T-cell (primary cell): ENCODE results near the gene GRID1. TPM values are rescaled to one million over a fixed set of nuclear protein-coding genes. Genes with fewer than 3 reads are reported as not detected.

Source experiments
- ATAC-seq, 4 experiments: fragments of 200-7000 bp in 3 of 4; fragments of 150-1000 bp in 1 of 4; cut with Tn5 transposase; replicated peaks in 1 of 4; 1 replicate in 3 of 4; 2 replicates in 1 of 4; pipeline ENCODE4 v1.10.0; 2021; ENCODE audit warnings: moderate library complexity in 3 of 4, mild to moderate bottlenecking in 2 of 4, moderate number of reproducible peaks in 1 of 4
- CTCF ChIA-PET, 2 donors: fragments of 300-600 bp; sonication (Branson Sonifier 250); formaldehyde crosslinking; loops; one replicate each; lab custom pipeline; 2022; ENCODE audit warnings: antibody characterized with exemption in 2 of 2; lab: Charles Lee
- POLR2A ChIA-PET, 2 donors: fragments of 300-600 bp; sonication (Branson Sonifier 250); formaldehyde crosslinking; loops; one replicate each; lab custom pipeline; 2022; ENCODE audit warnings: antibody characterized with exemption in 2 of 2; lab: Charles Lee
- DNase-seq, 35 experiments: peaks; one replicate each; pipeline versions ENCODE4 v3.0.0 to v3.0.0-alpha.2; 2013 to 2023
- H3K27ac ChIP-seq: one replicate; pipeline ENCODE4 v1.5.1; 2013; ENCODE audit warnings: low read length
- H3K27me3 ChIP-seq, 2 experiments: replicated peaks in 1 of 2; 1 replicate in 1 of 2; 2 replicates in 1 of 2; pipeline versions ENCODE4 v1.6.1 to v1.7.0; 2013; ENCODE audit warnings: low read length in 1 of 2, mixed read lengths in 1 of 2; ENCODE audit not compliant: control insufficient read depth in 2 of 2, insufficient read depth in 2 of 2; ENCODE audit errors: extremely low read depth in 1 of 2
- H3K36me3 ChIP-seq, 2 donors: 1 replicate in 1 of 2; 2 replicates in 1 of 2; pipeline versions ENCODE4 v1.6.1 to v1.7.0; 2013; ENCODE audit warnings: low read length in 1 of 2; ENCODE audit not compliant: control insufficient read depth in 2 of 2, insufficient read depth in 1 of 2; ENCODE audit errors: extremely low read depth in 1 of 2
- H3K4me1 ChIP-seq, 2 experiments: 1 replicate in 1 of 2; 2 replicates in 1 of 2; pipeline versions ENCODE4 v1.6.1 to v1.7.0; 2013; ENCODE audit warnings: low read length in 2 of 2, mixed read lengths in 1 of 2; ENCODE audit not compliant: insufficient read depth in 2 of 2, control insufficient read depth in 1 of 2; ENCODE audit errors: extremely low read depth in 1 of 2
- H3K4me3 ChIP-seq, 2 donors: 1 replicate in 1 of 2; 2 replicates in 1 of 2; pipeline versions ENCODE4 v1.5.1 to v1.7.0; 2013; ENCODE audit warnings: mild to moderate bottlenecking in 2 of 2, low read length in 1 of 2, moderate library complexity in 1 of 2; ENCODE audit not compliant: control insufficient read depth in 1 of 2; ENCODE audit errors: extremely low read depth in 1 of 2
- H3K9me3 ChIP-seq: 2 replicates; pipeline ENCODE4 v1.7.0; 2013
- H3K27ac Mint-ChIP-seq, 2 donors: one replicate each; pipeline ENCODE4 v1.8.0; 2020 to 2021; ENCODE audit warnings: mild to moderate bottlenecking in 2 of 2, mixed read lengths in 2 of 2
- H3K27me3 Mint-ChIP-seq, 2 donors: one replicate each; pipeline ENCODE4 v1.8.0; 2021 to 2022; ENCODE audit warnings: mixed read lengths in 2 of 2
- H3K36me3 Mint-ChIP-seq: one replicate; pipeline ENCODE4 v1.8.0; 2021; ENCODE audit warnings: mixed read lengths
- H3K4me1 Mint-ChIP-seq, 3 donors: one replicate each; pipeline ENCODE4 v1.8.0; 2020 to 2022; ENCODE audit warnings: mixed read lengths in 3 of 3, mild to moderate bottlenecking in 1 of 3
- H3K4me3 Mint-ChIP-seq, 3 donors: one replicate each; pipeline ENCODE4 v1.8.0; 2020 to 2022; ENCODE audit warnings: mild to moderate bottlenecking in 3 of 3, mixed read lengths in 3 of 3, moderate library complexity in 3 of 3
- H3K9me3 Mint-ChIP-seq, 3 donors: one replicate each; pipeline ENCODE4 v1.8.0; 2020 to 2022; ENCODE audit warnings: mixed read lengths in 3 of 3
- WGBS: methylation state at CpG from one replicate; pipeline ENCODE4 v1.1.5; 2013; ENCODE audit warnings: missing lambda C conversion rate; ENCODE audit not compliant: insufficient coverage; 5-methylcytosine and 5-hydroxymethylcytosine counted together
- total RNA-seq, 35 experiments: library from RNA in 6 of 35; stranded (reverse) in 6 of 35; fragments of 120-200 nt in 1 of 35; gene quantifications; one replicate each; pipeline versions ENCODE4 v1.2.1 to v1.2.4 and lab custom pipeline; 2013 to 2026

The GRID1 gene
- total RNA-seq, 5 donors from 2014 or later (not counting 1 experiment from before 2014, with no cell fraction given): 0.68 TPM; not detected in 4

DNA sequence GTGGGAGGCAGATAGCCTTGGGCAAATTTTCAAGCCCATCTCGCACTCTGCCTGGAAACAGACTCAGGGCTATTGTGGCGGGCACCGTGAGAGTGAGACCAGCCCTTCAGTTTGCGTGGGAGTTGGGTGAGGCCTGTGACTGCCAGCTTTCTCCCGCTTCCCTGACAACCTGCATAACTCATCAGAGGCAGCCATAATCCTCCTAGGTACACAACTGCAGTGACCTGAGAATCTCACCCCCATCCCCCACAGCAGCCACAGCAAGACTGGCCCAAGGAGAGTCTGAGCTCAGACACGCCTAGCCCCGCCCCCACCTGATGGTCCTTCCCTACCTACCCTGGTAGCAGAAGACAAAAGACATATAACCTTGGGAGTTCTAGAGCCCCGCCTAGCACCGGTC, 275.4 kb downstream of the GRID1 start:
- no peak overlapping the region for H3K27ac Mint-ChIP-seq
- Histone ChIP-seq H3K36me3 (no peaks in the 10 kb centered on the region), H3K27me3 (peaks cover 0 to 24% of the 10 kb centered on the region in 2 experiments), H3K27ac (no peak overlapping the region), H3K9me3 (no peaks in the 10 kb centered on the region), H3K4me3 (no peak overlapping the region), H3K4me1 (no peaks in the 10 kb centered on the region)
- no peaks in the 10 kb centered on the region for H3K4me1 Mint-ChIP-seq
- no peaks in the 10 kb centered on the region for H3K36me3 Mint-ChIP-seq
- DNase-seq: no peak
- peaks cover 21 to 25% of the 10 kb centered on the region in 2 donors for H3K27me3 Mint-ChIP-seq
- POLR2A ChIA-PET: interaction anchor here in 1 of 2 donors (0.7 kb wide), 1 partner anchor 468 kb away, joined by 3 read pairs; no protein-coding TSS in a partner anchor
- no peaks in the 10 kb centered on the region for H3K9me3 Mint-ChIP-seq
- ATAC-seq: no peak
- no peak overlapping the region for H3K4me3 Mint-ChIP-seq
- WGBS: 82% methylated on average over 6 of the region's 9 CpGs
- CTCF ChIA-PET: no interaction called here

DNA sequence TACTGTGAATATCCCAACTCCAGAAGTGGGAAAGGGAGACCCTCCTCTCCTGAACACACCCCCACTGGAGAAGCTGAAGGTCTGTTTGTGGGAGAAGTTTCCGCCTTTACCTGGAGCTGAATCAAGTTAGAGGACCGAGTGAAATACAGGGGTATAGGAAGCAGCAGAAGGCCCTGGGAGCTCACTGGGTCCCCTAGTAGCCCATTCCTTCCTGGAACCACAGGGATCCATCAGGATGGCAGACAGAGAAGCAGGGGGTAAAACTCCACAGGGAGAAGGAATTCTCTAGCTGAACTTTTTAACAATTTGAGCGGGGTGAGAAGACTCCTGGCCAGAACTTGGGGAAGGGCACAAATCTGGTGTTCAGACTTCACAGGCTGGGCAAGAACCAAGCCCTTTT, 275.8 kb downstream of the GRID1 start:
- POLR2A ChIA-PET: no interaction called here
- no peak for DNase-seq
- CTCF ChIA-PET: no interaction called here

DNA sequence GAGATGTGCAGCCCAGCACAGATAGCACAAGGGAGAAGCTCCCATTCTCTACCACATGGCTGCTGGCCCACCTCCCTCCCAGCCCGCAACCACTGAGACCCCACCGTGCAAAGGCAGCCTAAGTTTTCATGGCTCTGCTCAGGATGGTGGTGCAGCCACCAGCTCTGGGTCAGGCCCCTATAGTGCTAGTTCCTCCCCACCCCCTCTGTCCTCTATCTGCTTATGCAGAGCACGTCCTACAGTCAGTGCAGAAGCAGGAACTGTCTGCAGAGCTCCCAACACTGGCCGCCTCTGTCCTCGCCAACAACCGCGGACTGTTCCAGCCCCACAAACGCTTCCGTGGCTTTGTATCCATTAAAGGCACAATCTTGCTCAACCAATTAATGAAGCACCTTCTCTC, 278.9 kb downstream of the GRID1 start:
- no peaks in the 10 kb centered on the region for H3K4me1 Mint-ChIP-seq
- CTCF ChIA-PET: no interaction called here
- H3K4me3 Mint-ChIP-seq: no peak overlapping the region
- H3K4me1 ChIP-seq: no peaks in the 10 kb centered on the region
- H3K36me3 ChIP-seq: no peaks in the 10 kb centered on the region
- 60% methylated on average over 9 of the region's 9 CpGs for WGBS
- H3K27ac ChIP-seq: no peak overlapping the region
- no peaks in the 10 kb centered on the region for H3K9me3 Mint-ChIP-seq
- no peaks in the 10 kb centered on the region for H3K36me3 Mint-ChIP-seq
- no peak for ATAC-seq
- no peak overlapping the region for H3K27ac Mint-ChIP-seq
- DNase-seq: no peak
- H3K4me3 ChIP-seq: no peak overlapping the region
- POLR2A ChIA-PET: no interaction called here
- H3K27me3 ChIP-seq: peaks cover 0 to 40% of the 10 kb centered on the region in 2 experiments
- no peaks in the 10 kb centered on the region for H3K9me3 ChIP-seq
- H3K27me3 Mint-ChIP-seq: peaks cover 35 to 37% of the 10 kb centered on the region in 2 donors

More for the DNA sequence above, 275.8 kb downstream of the GRID1 start:
- H3K36me3 ChIP-seq: no peaks in the 10 kb centered on the region
- peaks cover 0 to 27% of the 10 kb centered on the region in 2 experiments for H3K27me3 ChIP-seq
- no peaks in the 10 kb centered on the region for H3K36me3 Mint-ChIP-seq
- peaks cover 25 to 29% of the 10 kb centered on the region in 2 donors for H3K27me3 Mint-ChIP-seq
- H3K4me3 Mint-ChIP-seq: no peak overlapping the region
- no peak overlapping the region for H3K27ac Mint-ChIP-seq
- no peaks in the 10 kb centered on the region for H3K4me1 Mint-ChIP-seq
- no peaks in the 10 kb centered on the region for H3K9me3 Mint-ChIP-seq
- H3K27ac ChIP-seq: no peak overlapping the region
- WGBS: 92% methylated on average over 1 of the region's 3 CpGs
- no peak for ATAC-seq
- no peaks in the 10 kb centered on the region for H3K4me1 ChIP-seq
- H3K4me3 ChIP-seq: no peak overlapping the region
- H3K9me3 ChIP-seq: no peaks in the 10 kb centered on the region

DNA sequence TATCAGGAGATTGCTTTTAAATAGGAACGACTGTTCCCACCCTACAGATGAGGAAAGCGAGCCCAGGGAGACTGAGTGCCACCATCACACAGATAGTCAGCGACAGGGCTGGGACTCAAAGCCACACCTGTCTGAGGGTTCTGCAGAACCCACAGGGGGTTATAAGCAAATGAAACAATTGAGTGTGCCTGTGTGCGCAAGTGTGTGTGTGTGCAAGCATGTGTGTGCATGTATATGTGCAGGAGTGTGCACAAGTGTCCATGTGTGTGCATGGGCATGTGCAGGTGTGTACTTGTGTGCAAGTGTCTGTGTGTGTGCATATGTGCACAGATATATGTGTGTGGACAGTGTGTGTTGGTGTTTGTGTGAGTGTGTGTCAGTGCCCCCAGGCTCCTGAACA, 280.2 kb downstream of the GRID1 start:
- no peak for DNase-seq
- no peaks in the 10 kb centered on the region for H3K9me3 ChIP-seq
- H3K4me3 Mint-ChIP-seq: no peak overlapping the region
- H3K27me3 Mint-ChIP-seq: peaks cover 37 to 38% of the 10 kb centered on the region in 2 donors
- peaks cover 0 to 44% of the 10 kb centered on the region in 2 experiments for H3K27me3 ChIP-seq
- CTCF ChIA-PET: no interaction called here
- no peaks in the 10 kb centered on the region for H3K9me3 Mint-ChIP-seq
- no peak overlapping the region for H3K27ac Mint-ChIP-seq
- no peaks in the 10 kb centered on the region for H3K4me1 ChIP-seq
- 86% methylated on average over 2 of the region's 4 CpGs for WGBS
- H3K36me3 ChIP-seq: no peaks in the 10 kb centered on the region
- no peak for ATAC-seq
- POLR2A ChIA-PET: no interaction called here
- H3K36me3 Mint-ChIP-seq: no peaks in the 10 kb centered on the region
- H3K27ac ChIP-seq: no peak overlapping the region
- no peaks in the 10 kb centered on the region for H3K4me1 Mint-ChIP-seq
- no peak overlapping the region for H3K4me3 ChIP-seq

DNA sequence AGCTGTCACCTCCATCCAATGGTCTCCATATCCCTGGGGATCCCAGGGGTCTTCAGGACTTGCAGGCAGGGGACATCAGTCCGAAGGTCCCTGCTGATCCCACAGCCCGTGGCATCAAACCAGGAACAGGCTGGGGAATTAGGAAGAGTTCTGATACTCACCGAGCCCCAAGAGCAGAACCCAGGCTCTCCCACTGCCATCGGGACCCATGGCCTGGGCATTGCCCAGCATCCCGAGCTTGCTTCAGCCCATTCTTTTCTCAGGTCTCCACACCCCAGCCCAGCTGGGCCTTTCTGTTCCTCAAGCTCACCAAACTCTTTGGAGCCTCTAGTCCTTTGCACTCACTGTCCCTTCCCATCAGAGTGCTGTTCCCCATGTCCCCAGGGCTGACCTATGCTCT, 280.9 kb downstream of the GRID1 start:
- no peaks in the 10 kb centered on the region for H3K4me1 ChIP-seq
- ATAC-seq (no peak), DNase-seq (no peak)
- no peak overlapping the region for H3K4me3 Mint-ChIP-seq
- no peak overlapping the region for H3K27ac ChIP-seq
- POLR2A ChIA-PET: no interaction called here
- H3K9me3 ChIP-seq: no peaks in the 10 kb centered on the region
- H3K36me3 Mint-ChIP-seq: no peaks in the 10 kb centered on the region
- CTCF ChIA-PET: no interaction called here
- no peak overlapping the region for H3K4me3 ChIP-seq
- no peaks in the 10 kb centered on the region for H3K9me3 Mint-ChIP-seq
- WGBS: 69% methylated on average over 4 of the region's 5 CpGs
- peaks cover 0 to 39% of the 10 kb centered on the region in 2 experiments for H3K27me3 ChIP-seq
- no peaks in the 10 kb centered on the region for H3K36me3 ChIP-seq
- H3K27me3 Mint-ChIP-seq: peaks cover 36 to 37% of the 10 kb centered on the region in 2 donors
- H3K4me1 Mint-ChIP-seq: no peaks in the 10 kb centered on the region
- no peak overlapping the region for H3K27ac Mint-ChIP-seq

DNA sequence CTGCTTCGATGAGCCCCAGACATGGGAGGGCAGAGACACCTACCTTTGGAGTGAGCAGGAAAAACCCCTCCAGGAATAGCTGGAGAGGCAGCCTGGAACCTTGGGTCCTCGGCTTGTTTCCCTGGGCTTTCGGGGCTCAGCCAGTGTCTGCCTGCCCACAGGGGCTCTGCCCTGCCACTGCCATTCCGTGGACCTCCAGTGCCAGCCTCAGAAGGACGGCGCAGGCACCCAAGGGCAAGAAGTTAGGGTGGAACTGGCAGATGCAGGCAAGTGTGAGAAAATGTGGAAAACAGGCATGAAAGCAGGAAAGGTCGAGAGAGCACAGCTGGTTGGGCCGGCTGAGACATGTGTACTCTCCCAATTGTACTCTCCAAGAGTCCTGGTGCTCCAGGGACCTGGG, 281.5 kb downstream of the GRID1 start:
- no peak for ATAC-seq
- Histone ChIP-seq H3K27me3 (peaks cover 0 to 37% of the 10 kb centered on the region in 2 experiments), H3K9me3 (no peaks in the 10 kb centered on the region), H3K4me3 (no peak overlapping the region), H3K27ac (no peak overlapping the region), H3K4me1 (no peaks in the 10 kb centered on the region), H3K36me3 (no peaks in the 10 kb centered on the region)
- ChIA-PET POLR2A (no interaction called here), CTCF (no interaction called here)
- no peak overlapping the region for H3K27ac Mint-ChIP-seq
- WGBS: 78% methylated on average over 7 of the region's 8 CpGs
- DNase-seq: no peak
- H3K27me3 Mint-ChIP-seq: peaks cover 32 to 33% of the 10 kb centered on the region in 2 donors
- no peaks in the 10 kb centered on the region for H3K9me3 Mint-ChIP-seq
- H3K4me1 Mint-ChIP-seq: no peaks in the 10 kb centered on the region
- H3K36me3 Mint-ChIP-seq: no peaks in the 10 kb centered on the region
- no peak overlapping the region for H3K4me3 Mint-ChIP-seq

DNA sequence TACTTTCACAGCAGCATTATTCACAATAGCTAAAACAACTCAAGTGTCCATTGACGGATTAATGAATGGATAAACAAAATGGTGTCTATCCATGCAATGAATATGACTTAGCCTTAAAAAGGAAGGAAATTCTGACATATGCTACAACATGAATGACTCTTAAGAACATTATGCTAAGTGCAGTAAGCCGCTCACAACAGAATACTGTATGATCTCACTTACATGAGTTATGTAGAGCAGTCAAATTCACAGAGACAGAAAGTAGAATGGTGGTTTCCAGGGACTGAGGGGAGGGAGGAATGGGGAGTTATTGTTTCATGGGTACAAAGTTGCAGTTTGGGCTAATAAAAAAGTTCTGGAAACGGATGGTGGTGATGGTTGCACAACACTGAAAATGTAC, 282.0 kb downstream of the GRID1 start:
- H3K27ac Mint-ChIP-seq: no peak overlapping the region
- H3K4me3 ChIP-seq: no peak overlapping the region
- no peaks in the 10 kb centered on the region for H3K4me1 Mint-ChIP-seq
- DNase-seq (no peak), ATAC-seq (no peak)
- H3K36me3 Mint-ChIP-seq: no peaks in the 10 kb centered on the region
- no peaks in the 10 kb centered on the region for H3K9me3 ChIP-seq
- no peaks in the 10 kb centered on the region for H3K4me1 ChIP-seq
- CTCF ChIA-PET: no interaction called here
- no CpG with 5 or more reads among the region's 3 CpGs for WGBS
- no peak overlapping the region for H3K4me3 Mint-ChIP-seq
- H3K9me3 Mint-ChIP-seq: no peaks in the 10 kb centered on the region
- H3K27ac ChIP-seq: no peak overlapping the region
- peaks cover 32 to 35% of the 10 kb centered on the region in 2 donors for H3K27me3 Mint-ChIP-seq
- POLR2A ChIA-PET: no interaction called here
- peaks cover 0 to 33% of the 10 kb centered on the region in 2 experiments for H3K27me3 ChIP-seq
- no peaks in the 10 kb centered on the region for H3K36me3 ChIP-seq
